Posterior cingulate gyrus (tissue), 11 donors: ENCODE results near the gene CHD8.
"Not testable (repeated sequence)": the region's sequence is repeated elsewhere in the genome, so short reads cannot be mapped to it uniquely, and the experiment has no call there.

Experiments
- DNase-seq, 10 donors: peaks; one replicate each; pipeline versions ENCODE4 v3.0.0 to v3.0.0-alpha.2; 2020 to 2021; ENCODE audit warnings: mixed read lengths in 3 of 10
- intact Hi-C: fragments of 100-400 bp; cut with DNase I; formaldehyde crosslinking; loops from one replicate; pipeline ENCODE4 v1.15.1; 2023

The CHD8 gene

GRCh38 chr14:21382095-21382494 lies 73.8 kb downstream of the CHD8 start:
- intact Hi-C loops, result loop anchor here (5.0 to 10.0 kb wide), 2 partner anchors 53 to 115 kb away; partner anchors contain the start of gene HNRNPC
- no peak for DNase-seq

- intact Hi-C loops, result no loop called here
- DNase-seq, result no peak
These were observed 76.6 kb downstream of the CHD8 start for GRCh38 chr14:21379338-21379737.

GRCh38 chr14:21373980-21374379 lies 81.9 kb downstream of the CHD8 start:
- intact Hi-C loops, result no loop called here
- DNase-seq, result no peak

- DNase-seq, intact Hi-C loops: not testable (repeated sequence)
These were observed 83.1 kb downstream of the CHD8 start for GRCh38 chr14:21372814-21373213.

GRCh38 chr14:21369949-21370679 lies 85.8 kb downstream of the CHD8 start:
- intact Hi-C loops, result no loop called here

GRCh38 chr14:21367582-21368144 lies 88.3 kb downstream of the CHD8 start:
- DNase-seq, result no peak
- intact Hi-C loops, result no loop called here

More at GRCh38 chr14:21369949-21370679, 85.8 kb downstream of the CHD8 start:
- no peak for DNase-seq

GRCh38 chr14:21356511-21356910 lies 99.4 kb downstream of the CHD8 start:
- DNase-seq, result no peak
- intact Hi-C loops, result no loop called here

- intact Hi-C loops, result no loop called here
- no peak for DNase-seq
These were observed 103.3 kb downstream of the CHD8 start for GRCh38 chr14:21352587-21352986.

GRCh38 chr14:21350539-21350938 lies 105.4 kb downstream of the CHD8 start:
- DNase-seq, result no peak
- intact Hi-C loops, result no loop called here

- intact Hi-C loops, result no loop called here
- DNase-seq, result no peak
These were observed 108.7 kb downstream of the CHD8 start for GRCh38 chr14:21347201-21347600.

GRCh38 chr14:21346532-21347135 lies 109.3 kb downstream of the CHD8 start:
- intact Hi-C loops, result no loop called here
- DNase-seq, result no peak

- no peak for DNase-seq
- intact Hi-C loops, result no loop called here
These were observed 112.7 kb downstream of the CHD8 start for GRCh38 chr14:21343035-21343794.
